Skeletal muscle tissue (tissue), 4 donors: ENCODE data around the gene PAK5. TPM values are rescaled to one million over a fixed set of nuclear protein-coding genes. Genes with fewer than 3 reads are reported as not detected.
"Not testable (repeated sequence)": the region's sequence is repeated elsewhere in the genome, so short reads cannot be mapped to it uniquely, and the experiment has no call there.

Experiments used
- H3K27ac ChIP-seq: one replicate; pipeline ENCODE4 v1.7.0; 2013; ENCODE audit warnings: mild to moderate bottlenecking, low read depth, low read length, inconsistent platforms
- H3K27me3 ChIP-seq, 3 donors: one replicate each; pipeline ENCODE4 v1.7.0; 2013; ENCODE audit warnings: low read length in 3 of 3; ENCODE audit not compliant: control insufficient read depth in 3 of 3, insufficient read depth in 3 of 3
- H3K36me3 ChIP-seq, 3 donors: one replicate each; pipeline ENCODE4 v1.7.0; 2013; ENCODE audit warnings: low read length in 3 of 3; ENCODE audit not compliant: control insufficient read depth in 3 of 3, insufficient read depth in 3 of 3
- H3K4me1 ChIP-seq, 3 donors: one replicate each; pipeline ENCODE4 v1.7.0; 2013; ENCODE audit warnings: low read length in 3 of 3, mild to moderate bottlenecking in 3 of 3; ENCODE audit not compliant: control insufficient read depth in 3 of 3, insufficient read depth in 3 of 3
- H3K4me3 ChIP-seq, 3 donors: one replicate each; pipeline ENCODE4 v1.7.0; 2013; ENCODE audit warnings: low read length in 3 of 3
- H3K9ac ChIP-seq, 3 donors: one replicate each; pipeline ENCODE4 v1.7.0; 2013; ENCODE audit warnings: low read length in 3 of 3, mild to moderate bottlenecking in 3 of 3, moderate library complexity in 2 of 3, low read depth in 1 of 3
- H3K9me3 ChIP-seq, 3 donors: one replicate each; pipeline ENCODE4 v1.7.0; 2013; ENCODE audit warnings: low read length in 3 of 3; ENCODE audit not compliant: control insufficient read depth in 3 of 3
- total RNA-seq: library from RNA; depleted of rRNA; stranded (reverse); fragments of >200 nt; gene quantifications from one replicate; pipeline ENCODE4 v1.2.3, GENCODE V29; 2014
- donor health status: Osteomylitis.

The PAK5 gene
- total RNA-seq, 1 donor from 2014 or later: under 0.01 TPM

GRCh38 chr20:9663423-9663822, 175.5 kb downstream of the PAK5 start:
- Histone ChIP-seq H3K9me3 (no peaks in the 10 kb centered on the region), H3K9ac (no peak overlapping the region), H3K27ac (no peak overlapping the region), H3K36me3 (no peaks in the 10 kb centered on the region), H3K4me1 (no peaks in the 10 kb centered on the region), H3K4me3 (no peak overlapping the region), H3K27me3 (no peaks in the 10 kb centered on the region)

- Histone ChIP-seq H3K9ac (no peak overlapping the region), H3K27ac (no peak overlapping the region), H3K9me3 (no peaks in the 10 kb centered on the region), H3K27me3 (no peaks in the 10 kb centered on the region), H3K4me3 (no peak overlapping the region), H3K4me1 (no peaks in the 10 kb centered on the region), H3K36me3 (no peaks in the 10 kb centered on the region)
Observed at GRCh38 chr20:9660236-9660868, 178.5 kb downstream of the PAK5 start.

GRCh38 chr20:9647741-9648140, 191.1 kb downstream of the PAK5 start:
- no peaks in the 10 kb centered on the region for H3K9me3 ChIP-seq
- H3K27me3 ChIP-seq: no peaks in the 10 kb centered on the region
- H3K4me3 ChIP-seq: no peak overlapping the region
- H3K27ac ChIP-seq: no peak overlapping the region
- no peak overlapping the region for H3K9ac ChIP-seq
- H3K36me3 ChIP-seq: no peaks in the 10 kb centered on the region
- H3K4me1 ChIP-seq: no peaks in the 10 kb centered on the region

GRCh38 chr20:9646375-9646774, 192.5 kb downstream of the PAK5 start:
- Histone ChIP-seq H3K9ac (no peak overlapping the region), H3K27ac (no peak overlapping the region), H3K27me3 (no peaks in the 10 kb centered on the region), H3K4me1 (no peaks in the 10 kb centered on the region), H3K4me3 (no peak overlapping the region), H3K36me3 (no peaks in the 10 kb centered on the region), H3K9me3 (no peaks in the 10 kb centered on the region)

GRCh38 chr20:9642882-9643281, 196.0 kb downstream of the PAK5 start:
- H3K9me3 ChIP-seq: no peaks in the 10 kb centered on the region
- no peaks in the 10 kb centered on the region for H3K4me1 ChIP-seq
- H3K27me3 ChIP-seq: no peaks in the 10 kb centered on the region
- H3K36me3 ChIP-seq: no peaks in the 10 kb centered on the region
- no peak overlapping the region for H3K9ac ChIP-seq
- no peak overlapping the region for H3K27ac ChIP-seq
- H3K4me3 ChIP-seq: no peak overlapping the region

DNA sequence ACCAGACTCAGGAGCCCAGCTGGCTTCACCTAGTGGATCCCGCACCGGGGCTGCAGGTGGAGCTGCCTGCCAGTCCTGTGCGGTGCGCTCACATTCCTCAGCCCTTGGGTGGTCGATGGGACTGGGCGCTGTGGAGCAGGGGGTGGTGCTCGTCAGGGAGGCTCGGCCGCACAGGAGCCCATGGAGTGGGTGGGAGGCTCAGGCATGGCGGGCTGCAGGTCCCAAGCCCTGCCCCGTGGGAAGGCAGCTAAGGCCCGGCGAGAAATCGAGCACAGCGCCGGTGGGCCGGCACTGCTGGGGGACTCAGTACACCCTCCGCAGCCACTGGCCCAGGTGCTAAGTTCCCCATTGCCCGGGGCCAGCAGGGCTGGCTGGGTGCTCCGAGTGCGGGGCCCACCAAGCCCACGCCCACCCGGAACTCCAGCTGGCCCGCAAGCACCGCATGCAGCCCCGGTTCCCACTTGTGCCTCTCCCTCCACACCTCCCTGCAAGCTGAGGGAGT, 197.3 kb downstream of the PAK5 start:
- H3K9me3 ChIP-seq, H3K27me3 ChIP-seq, H3K9ac ChIP-seq, H3K27ac ChIP-seq, H3K4me1 ChIP-seq, H3K36me3 ChIP-seq, H3K4me3 ChIP-seq: not testable (repeated sequence)

DNA sequence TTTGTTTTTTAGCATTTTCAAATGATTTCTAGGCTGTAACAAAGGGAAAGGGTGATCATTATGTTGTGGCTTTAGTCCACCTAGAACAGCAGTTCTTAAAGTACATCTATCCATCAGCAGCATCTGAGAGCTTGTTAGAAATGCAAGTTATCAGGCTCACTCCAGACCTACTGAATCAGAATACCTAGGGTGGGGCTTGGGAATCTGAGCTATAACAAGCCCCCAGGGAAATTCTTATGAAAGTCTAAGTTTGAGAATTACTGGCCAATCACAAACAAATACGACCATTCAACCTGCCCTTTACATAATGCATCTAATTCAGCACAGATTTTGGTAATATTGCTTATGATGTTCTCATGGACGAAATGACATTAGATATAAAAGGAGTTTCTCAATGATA, 201.0 kb downstream of the PAK5 start:
- H3K9me3 ChIP-seq: no peaks in the 10 kb centered on the region
- no peaks in the 10 kb centered on the region for H3K4me1 ChIP-seq
- H3K27me3 ChIP-seq: no peaks in the 10 kb centered on the region
- H3K4me3 ChIP-seq: no peak overlapping the region
- H3K27ac ChIP-seq: no peak overlapping the region
- no peaks in the 10 kb centered on the region for H3K36me3 ChIP-seq
- no peak overlapping the region for H3K9ac ChIP-seq

GRCh38 chr20:9635750-9636149, 203.1 kb downstream of the PAK5 start:
- Histone ChIP-seq H3K36me3 (no peaks in the 10 kb centered on the region), H3K27ac (no peak overlapping the region), H3K9ac (no peak overlapping the region), H3K4me3 (no peak overlapping the region), H3K4me1 (no peaks in the 10 kb centered on the region), H3K27me3 (no peaks in the 10 kb centered on the region), H3K9me3 (no peaks in the 10 kb centered on the region)

DNA sequence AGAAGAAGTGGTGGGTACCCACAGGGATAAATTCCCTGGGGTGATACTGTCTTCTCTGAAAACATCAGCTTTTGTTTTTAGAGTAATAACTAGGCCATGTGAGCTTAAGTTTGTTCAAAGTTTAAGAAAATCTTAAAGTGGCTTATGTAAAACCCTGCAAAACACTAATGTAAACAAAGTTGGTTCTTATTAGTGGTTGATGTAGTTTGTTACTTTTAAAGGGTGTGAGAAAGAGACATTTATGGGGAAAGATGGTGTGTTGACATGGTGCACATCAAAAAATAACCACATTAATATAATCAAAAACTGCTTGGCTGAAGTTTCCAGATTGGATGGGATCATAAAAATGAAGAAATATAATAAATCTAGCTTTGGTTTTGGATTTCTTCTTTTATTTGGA, 204.5 kb downstream of the PAK5 start:
- Histone ChIP-seq H3K27me3 (no peaks in the 10 kb centered on the region), H3K9me3 (no peaks in the 10 kb centered on the region), H3K27ac (no peak overlapping the region), H3K4me3 (no peak overlapping the region), H3K36me3 (no peaks in the 10 kb centered on the region), H3K4me1 (no peaks in the 10 kb centered on the region), H3K9ac (no peak overlapping the region)

DNA sequence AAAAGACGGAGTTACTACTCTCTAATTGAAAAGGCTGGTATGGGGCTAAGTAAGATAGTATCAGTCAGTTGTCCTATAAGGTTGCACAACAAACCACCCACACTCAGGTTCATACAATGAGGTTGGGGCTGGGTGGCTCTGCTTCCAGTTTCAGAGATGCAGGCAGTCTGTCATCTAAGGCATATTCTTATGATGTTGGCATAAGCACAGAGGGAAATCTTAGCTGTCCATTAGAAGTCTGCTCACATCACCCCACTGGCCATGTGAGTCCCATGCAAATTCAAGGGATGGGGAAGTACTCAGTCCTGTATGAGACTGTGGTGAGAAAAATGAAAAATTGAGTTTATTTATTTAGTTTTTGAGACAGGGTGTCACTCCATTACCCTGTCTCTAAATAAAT, 205.9 kb downstream of the PAK5 start:
- Histone ChIP-seq H3K27ac (no peak overlapping the region), H3K4me1 (no peaks in the 10 kb centered on the region), H3K36me3 (no peaks in the 10 kb centered on the region), H3K9ac (no peak overlapping the region), H3K9me3 (peaks cover 0 to 3% (median 0%) of the 10 kb centered on the region in 3 donors), H3K4me3 (no peak overlapping the region), H3K27me3 (no peaks in the 10 kb centered on the region)
